GM21381 (cell line): ENCODE data around the gene ZNF112.

Experiments
- ATAC-seq: cut with Tn5 transposase; IDR thresholded peaks from one replicate; pipeline ENCODE4 v1.9.1; 2021; ENCODE audit warnings: mild to moderate bottlenecking, moderate library complexity; ENCODE audit not compliant: unreplicated experiment

ZNF112 gene

DNA sequence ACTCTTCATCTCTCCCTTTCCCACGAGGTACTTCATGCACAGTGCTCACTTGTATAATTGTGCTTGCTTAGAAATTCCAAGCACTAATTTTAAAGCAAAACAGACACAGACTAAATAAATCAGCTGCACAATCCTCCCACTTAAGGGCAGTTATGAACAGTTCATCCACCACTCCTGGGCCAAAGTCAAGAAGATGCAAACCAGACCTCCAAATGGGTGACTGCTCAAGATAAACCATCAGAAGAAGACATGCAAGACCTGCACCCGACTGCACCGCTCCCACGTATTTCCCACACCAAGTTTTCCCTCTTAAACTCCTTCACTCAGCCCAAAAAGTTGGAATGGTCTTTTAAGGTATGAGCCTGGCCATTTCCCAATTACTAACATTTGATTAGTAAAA lies 71.5 kb downstream of the ZNF112 start:
- no peak for ATAC-seq

DNA sequence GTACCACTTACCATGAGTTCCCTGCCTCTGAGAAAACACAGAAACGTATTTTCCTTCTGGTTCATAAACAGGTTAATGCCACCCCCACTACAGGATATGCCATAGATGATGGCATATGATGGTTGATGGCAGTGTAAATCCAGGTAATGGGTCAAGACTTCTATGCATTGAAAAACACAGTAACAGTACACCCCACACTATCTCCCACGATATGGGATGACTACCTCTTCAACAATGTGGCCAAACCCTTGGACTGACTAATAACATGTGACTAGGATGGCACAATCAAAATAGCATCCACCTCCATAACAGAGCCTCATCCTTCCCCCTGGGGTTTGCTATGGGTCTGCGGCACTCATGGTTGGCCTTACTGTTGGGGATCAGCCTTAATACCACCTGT lies 73.6 kb downstream of the ZNF112 start:
- no peak for ATAC-seq

- no peak for ATAC-seq
Observed at GRCh38 chr19:44280916-44281315, 75.6 kb downstream of the ZNF112 start.

DNA sequence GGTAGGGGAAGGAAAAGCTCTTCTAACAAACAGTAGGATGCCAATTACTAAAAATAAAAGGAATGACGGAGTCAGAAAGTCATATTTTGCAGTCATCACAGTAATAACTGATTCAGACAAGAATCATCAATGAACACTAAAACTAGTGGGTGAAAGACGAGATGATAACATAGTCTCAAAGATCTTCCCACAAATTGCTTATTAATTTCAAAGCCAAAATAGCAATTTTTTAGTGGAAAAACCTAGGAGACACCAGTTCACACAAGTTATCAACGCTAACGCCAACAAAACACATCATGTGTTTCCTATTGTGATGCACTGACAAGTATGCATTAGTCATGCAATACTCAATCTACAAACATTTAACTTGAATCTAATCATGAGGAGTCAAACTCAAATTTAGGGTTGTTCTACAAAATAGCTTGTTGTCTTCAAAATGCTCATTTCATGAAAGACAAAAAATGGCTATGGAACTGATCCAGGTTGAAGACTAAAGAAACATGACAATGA lies 78.2 kb downstream of the ZNF112 start:
- ATAC-seq: no peak

GRCh38 chr19:44277331-44277730 lies 79.1 kb downstream of the ZNF112 start:
- no peak for ATAC-seq
